Rectal smooth muscle tissue (tissue), 1 donor: ENCODE results near the gene EFNB1.
"Not testable (repeated sequence)": the region's sequence is repeated elsewhere in the genome, so short reads cannot be mapped to it uniquely, and the experiment has no call there.

Experiments
- H3K27ac ChIP-seq: one replicate; pipeline ENCODE4 v1.7.0; 2013; ENCODE audit warnings: low read depth, low read length, inconsistent platforms
- H3K27me3 ChIP-seq: one replicate; pipeline ENCODE4 v1.7.0; 2013; ENCODE audit warnings: low read length; ENCODE audit not compliant: control insufficient read depth, insufficient read depth
- H3K36me3 ChIP-seq: one replicate; pipeline ENCODE4 v1.7.0; 2013; ENCODE audit warnings: low read length; ENCODE audit not compliant: control insufficient read depth, insufficient read depth
- H3K4me1 ChIP-seq: one replicate; pipeline ENCODE4 v1.7.0; 2013; ENCODE audit warnings: low read length; ENCODE audit not compliant: control insufficient read depth, insufficient read depth
- H3K4me3 ChIP-seq: one replicate; pipeline ENCODE4 v1.7.0; 2013; ENCODE audit warnings: low read length
- H3K9ac ChIP-seq: one replicate; pipeline ENCODE4 v1.7.0; 2013; ENCODE audit warnings: low read length

Gene EFNB1

GRCh38 chrX:68828740-68829581 lies at the start of gene EFNB1:
EFNB1 (plus strand) TSS chrX:68829021; CDS start chrX:68829777, 756 bp downstream.
- Histone ChIP-seq H3K4me1 (peaks cover 2% of the 10 kb centered on the region), H3K4me3 (peak within 1 kb of the TSS; percentile 77), H3K27ac (peak within 1 kb of the TSS; percentile 77)

GRCh38 chrX:68781295-68781694 lies 47.5 kb upstream of the EFNB1 start:
- not testable (repeated sequence) for H3K4me3 ChIP-seq, H3K4me1 ChIP-seq, H3K36me3 ChIP-seq, H3K27me3 ChIP-seq, H3K9ac ChIP-seq, H3K27ac ChIP-seq

More at GRCh38 chrX:68828740-68829581, at the start of gene EFNB1:
- H3K36me3 ChIP-seq: no peaks in the 10 kb centered on the region
- H3K27me3 ChIP-seq: no peaks in the 10 kb centered on the region
- peak within 1 kb of the TSS; percentile 42 for H3K9ac ChIP-seq

GRCh38 chrX:68784816-68785215 lies 44.0 kb upstream of the EFNB1 start:
- Histone ChIP-seq H3K27me3 (no peaks in the 10 kb centered on the region), H3K36me3 (no peaks in the 10 kb centered on the region), H3K4me3 (no peak overlapping the region), H3K4me1 (no peaks in the 10 kb centered on the region), H3K27ac (no peak overlapping the region), H3K9ac (no peak overlapping the region)

- H3K4me3 ChIP-seq, H3K9ac ChIP-seq, H3K36me3 ChIP-seq, H3K27me3 ChIP-seq, H3K4me1 ChIP-seq, H3K27ac ChIP-seq: not testable (repeated sequence)
These were observed 42.2 kb upstream of the EFNB1 start for GRCh38 chrX:68786581-68786980.

- Histone ChIP-seq H3K27ac (no peak overlapping the region), H3K4me1 (no peaks in the 10 kb centered on the region), H3K36me3 (no peaks in the 10 kb centered on the region), H3K27me3 (peaks cover 3% of the 10 kb centered on the region), H3K9ac (no peak overlapping the region), H3K4me3 (no peak overlapping the region)
These were observed 38.9 kb upstream of the EFNB1 start for GRCh38 chrX:68789966-68790365.

- peaks cover 3% of the 10 kb centered on the region for H3K27me3 ChIP-seq
- no peaks in the 10 kb centered on the region for H3K4me1 ChIP-seq
- no peak overlapping the region for H3K4me3 ChIP-seq
- H3K36me3 ChIP-seq: no peaks in the 10 kb centered on the region
- no peak overlapping the region for H3K9ac ChIP-seq
- no peak overlapping the region for H3K27ac ChIP-seq
These were observed 36.7 kb upstream of the EFNB1 start for GRCh38 chrX:68792083-68792482.

GRCh38 chrX:68794461-68794860 lies 34.4 kb upstream of the EFNB1 start:
- Histone ChIP-seq H3K4me1 (no peaks in the 10 kb centered on the region), H3K9ac (no peak overlapping the region), H3K27me3 (peaks cover 3% of the 10 kb centered on the region), H3K4me3 (no peak overlapping the region), H3K36me3 (no peaks in the 10 kb centered on the region), H3K27ac (no peak overlapping the region)

- Histone ChIP-seq H3K27ac (no peak overlapping the region), H3K4me1 (no peaks in the 10 kb centered on the region), H3K27me3 (no peaks in the 10 kb centered on the region), H3K4me3 (no peak overlapping the region), H3K36me3 (no peaks in the 10 kb centered on the region), H3K9ac (no peak overlapping the region)
These were observed 33.1 kb upstream of the EFNB1 start for GRCh38 chrX:68795741-68796140.

GRCh38 chrX:68798400-68798799 lies 30.4 kb upstream of the EFNB1 start:
- not testable (repeated sequence) for H3K27ac ChIP-seq

GRCh38 chrX:68801737-68802290 lies 27.0 kb upstream of the EFNB1 start:
- no peak overlapping the region for H3K9ac ChIP-seq
- H3K36me3 ChIP-seq: no peaks in the 10 kb centered on the region
- no peaks in the 10 kb centered on the region for H3K27me3 ChIP-seq
- H3K4me3 ChIP-seq: no peak overlapping the region
- no peaks in the 10 kb centered on the region for H3K4me1 ChIP-seq
- no peak overlapping the region for H3K27ac ChIP-seq

More at GRCh38 chrX:68798400-68798799, 30.4 kb upstream of the EFNB1 start:
- not testable (repeated sequence) for H3K4me3 ChIP-seq, H3K27me3 ChIP-seq, H3K9ac ChIP-seq, H3K4me1 ChIP-seq, H3K36me3 ChIP-seq

- Histone ChIP-seq H3K27ac (no peak overlapping the region), H3K36me3 (no peaks in the 10 kb centered on the region), H3K4me3 (no peak overlapping the region), H3K9ac (no peak overlapping the region), H3K4me1 (no peaks in the 10 kb centered on the region), H3K27me3 (no peaks in the 10 kb centered on the region)
These were observed 21.0 kb upstream of the EFNB1 start for GRCh38 chrX:68807818-68808217.

GRCh38 chrX:68808686-68809357 lies 20.0 kb upstream of the EFNB1 start:
- H3K4me1 ChIP-seq: no peaks in the 10 kb centered on the region
- H3K4me3 ChIP-seq: no peak overlapping the region
- no peaks in the 10 kb centered on the region for H3K36me3 ChIP-seq
- no peak overlapping the region for H3K27ac ChIP-seq
- H3K9ac ChIP-seq: no peak overlapping the region
- H3K27me3 ChIP-seq: no peaks in the 10 kb centered on the region
